Skin of body (tissue), 2 donors: ENCODE data around the gene C1R. TPM values are rescaled to one million over a fixed set of nuclear protein-coding genes. Genes with fewer than 3 reads are reported as not detected.
A peak's percentile ranks its signal among the peaks of the same experiment; 100 is the strongest.

Experiments
- DNase-seq: peaks from one replicate; lab custom pipeline; 2025; lab: John Stamatoyannopoulos, UW
- total RNA-seq: library from RNA; depleted of rRNA; stranded (reverse); fragments of >200 nt; gene quantifications from one replicate; pipeline ENCODE4 v1.2.3, GENCODE V29; 2014

Gene C1R
- 78.8 TPM for total RNA-seq

GRCh38 chr12:7092229-7092985, at the start of gene C1R:
Gene C1R (minus strand): TSS chr12:7092445. CDS start chr12:7092388, 57 bp downstream.
- DNase-seq: peak; percentile 86

- DNase-seq: no peak
Measured at GRCh38 chr12:7141351-7142005, 49.2 kb upstream of the C1R start.

- DNase-seq: no peak
Measured at GRCh38 chr12:7139200-7139599, 47.0 kb upstream of the C1R start.

DNA sequence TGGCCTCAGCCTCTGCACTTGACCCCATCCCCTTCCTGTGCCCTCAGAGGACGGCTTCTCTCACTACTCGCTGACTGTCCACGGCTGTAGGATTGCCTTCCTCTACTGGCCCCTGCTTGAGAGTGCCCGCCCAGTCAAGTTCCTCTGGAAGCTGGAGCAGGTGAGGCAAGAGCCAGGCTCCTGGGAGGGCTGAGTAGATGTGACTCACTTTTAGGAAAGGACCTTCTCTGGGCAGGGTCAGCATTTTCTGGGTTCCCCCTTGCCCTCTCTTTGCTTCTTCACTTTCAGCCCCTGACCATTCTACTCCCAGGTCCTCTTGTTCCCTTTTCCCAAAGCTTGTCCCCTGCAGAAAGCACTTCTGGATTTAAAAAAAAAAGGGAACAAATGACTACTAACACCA, 45.7 kb upstream of the C1R start:
- no peak for DNase-seq

DNA sequence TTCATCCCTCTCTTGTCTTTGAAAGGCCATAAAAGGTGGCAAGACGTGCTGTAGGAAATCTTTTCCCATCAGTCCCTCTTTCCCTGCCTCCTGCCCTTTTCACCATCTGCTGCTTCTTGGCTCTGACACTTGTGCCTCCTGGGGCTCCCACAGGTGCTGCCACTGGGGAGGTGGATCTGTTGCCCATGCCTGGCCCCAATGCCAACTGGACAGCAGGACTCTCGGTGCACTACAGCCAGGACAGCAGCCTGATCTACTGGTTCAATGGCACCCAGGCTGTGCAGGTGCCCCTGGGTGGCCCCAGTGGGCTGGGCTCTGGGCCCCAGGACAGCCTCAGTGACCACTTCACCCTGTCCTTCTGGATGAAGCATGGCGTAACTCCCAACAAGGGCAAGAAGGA, 44.4 kb upstream of the C1R start:
- no peak for DNase-seq

- DNase-seq: no peak
Measured at GRCh38 chr12:7136071-7136470, 43.8 kb upstream of the C1R start.

- no peak for DNase-seq
Measured at GRCh38 chr12:7134396-7135166, 42.3 kb upstream of the C1R start.

DNA sequence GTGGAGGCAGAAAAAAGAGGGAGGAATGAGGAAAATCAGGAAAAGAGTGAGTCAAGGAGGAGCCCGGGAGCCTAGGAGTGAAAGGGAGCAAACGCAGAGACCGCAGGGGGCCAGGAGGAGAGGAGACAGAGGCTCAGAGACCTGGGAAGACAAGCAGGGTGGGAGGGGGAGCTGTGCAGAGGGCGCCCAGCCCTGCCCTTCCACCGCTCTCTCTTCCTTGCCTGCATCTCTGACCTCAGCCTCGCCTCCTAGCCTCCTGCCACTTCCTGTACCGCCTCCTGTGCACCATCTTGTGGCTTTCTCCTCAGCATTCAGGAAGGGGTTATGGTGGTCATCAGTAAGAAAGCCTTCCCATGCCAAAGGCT, 39.2 kb upstream of the C1R start:
- no peak for DNase-seq

DNA sequence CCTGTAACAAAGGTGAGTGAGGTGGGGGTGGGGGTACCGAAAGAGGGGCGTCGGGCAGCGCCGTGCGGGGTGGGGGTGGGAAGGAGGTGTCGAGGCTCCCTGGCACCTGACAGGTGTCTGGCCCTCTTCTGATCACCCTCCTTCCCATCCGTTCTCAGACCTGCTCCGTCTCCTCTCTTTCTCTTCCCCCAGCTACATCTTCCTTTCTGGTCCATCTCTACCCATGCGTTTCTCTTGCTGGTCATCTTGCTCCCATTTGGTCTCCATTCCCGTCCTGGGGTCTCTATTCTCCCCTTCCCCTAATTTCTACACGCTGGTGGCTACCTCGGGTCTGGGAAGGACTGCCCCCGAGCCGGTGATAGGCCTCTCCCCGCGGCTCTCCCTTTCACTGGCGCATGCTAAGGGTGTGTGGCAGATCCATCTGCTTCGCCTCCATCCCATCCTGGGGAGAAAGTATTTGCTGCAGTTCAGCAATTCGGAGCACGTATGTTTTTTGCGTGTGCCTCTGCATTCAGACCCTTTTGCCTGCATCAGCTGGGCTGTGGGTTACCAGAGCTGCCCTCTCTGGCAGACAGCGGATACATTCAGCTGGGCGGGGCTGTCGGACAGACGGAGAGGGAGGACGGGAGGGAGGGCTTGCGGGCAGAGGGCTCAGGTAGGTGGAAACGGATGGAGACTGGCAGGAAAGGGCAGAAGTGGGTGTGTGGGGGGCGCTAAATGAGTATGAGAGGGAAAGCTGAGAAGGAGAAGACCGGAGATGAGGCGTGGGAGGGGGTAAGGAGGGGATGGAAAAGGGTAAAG, 38.7 kb upstream of the C1R start:
- DNase-seq: peak; percentile 17

DNA sequence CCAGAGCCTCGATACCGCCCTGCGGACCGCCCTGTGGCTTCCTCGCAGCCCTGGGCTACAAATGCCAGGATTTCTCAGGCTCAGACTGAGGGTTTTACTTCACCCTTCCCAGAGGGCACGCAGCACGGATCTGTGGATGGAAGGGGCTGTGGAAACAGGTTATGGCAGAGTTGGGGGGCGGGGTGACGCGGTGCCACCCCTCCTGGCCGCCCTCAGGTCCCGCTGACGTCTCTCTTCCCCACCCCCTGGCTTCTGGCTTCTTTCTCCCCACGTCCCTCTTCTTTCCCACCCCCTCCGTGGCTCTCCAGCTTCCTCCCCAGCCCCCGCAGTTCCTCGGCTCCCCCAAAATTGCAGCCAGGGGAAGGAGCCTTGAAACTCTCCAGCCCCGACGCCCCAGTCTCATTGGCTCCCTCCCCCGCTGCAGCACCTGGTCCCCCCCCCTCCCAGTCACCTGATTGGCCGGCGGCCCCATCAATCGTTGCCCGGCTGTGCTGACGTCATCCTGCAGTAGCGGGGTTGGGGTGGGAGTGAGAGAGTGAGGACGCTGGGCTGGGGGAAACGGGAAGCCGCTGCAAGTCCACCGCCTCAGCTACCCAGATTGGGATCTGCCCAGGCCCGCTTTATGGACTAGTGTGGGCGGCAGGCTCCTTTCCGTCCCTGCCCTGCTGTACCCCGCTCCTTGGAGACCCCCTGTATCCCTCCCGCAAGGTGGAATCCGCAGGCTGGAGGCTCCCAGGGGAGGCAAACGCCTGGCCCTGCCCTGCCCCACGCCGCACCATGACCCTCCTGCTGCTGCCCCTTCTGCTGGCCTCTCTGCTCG, 37.8 kb upstream of the C1R start, which contains the start of gene CLSTN3:
CLSTN3 (plus strand) TSS at position 500 of the 820 bp plus-strand sequence; CDS start at position 778, 278 bp downstream.
- peak; percentile 65 for DNase-seq

DNA sequence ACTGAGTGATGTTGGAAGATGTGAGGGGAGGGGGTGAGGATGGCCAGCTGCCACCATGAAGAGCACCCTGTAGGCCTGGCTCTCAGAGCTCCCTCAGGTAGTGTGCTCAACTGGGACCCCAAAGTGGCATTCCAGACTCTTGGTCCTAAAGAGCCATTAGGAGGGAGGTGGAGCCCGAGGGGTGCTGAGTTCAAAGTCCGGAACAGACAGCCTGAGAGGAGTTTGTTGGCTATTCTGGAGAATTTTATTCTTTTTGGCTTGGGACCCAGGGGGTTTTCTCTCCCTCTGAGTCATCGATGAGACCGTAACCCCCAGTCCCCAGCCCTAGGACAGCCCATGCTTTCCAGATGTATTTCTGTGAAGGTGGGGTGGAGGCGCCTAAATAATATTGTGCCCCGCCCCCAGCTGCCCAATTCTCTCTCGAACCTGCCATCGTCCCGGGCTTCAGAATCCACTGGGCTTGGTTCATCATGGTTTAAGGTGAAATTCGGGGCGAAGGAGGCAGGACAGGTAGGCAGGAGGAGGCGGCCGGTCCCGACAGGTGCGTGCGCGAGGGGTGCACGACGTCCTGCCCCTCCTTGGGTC, 37.1 kb upstream of the C1R start:
- DNase-seq: no peak

DNA sequence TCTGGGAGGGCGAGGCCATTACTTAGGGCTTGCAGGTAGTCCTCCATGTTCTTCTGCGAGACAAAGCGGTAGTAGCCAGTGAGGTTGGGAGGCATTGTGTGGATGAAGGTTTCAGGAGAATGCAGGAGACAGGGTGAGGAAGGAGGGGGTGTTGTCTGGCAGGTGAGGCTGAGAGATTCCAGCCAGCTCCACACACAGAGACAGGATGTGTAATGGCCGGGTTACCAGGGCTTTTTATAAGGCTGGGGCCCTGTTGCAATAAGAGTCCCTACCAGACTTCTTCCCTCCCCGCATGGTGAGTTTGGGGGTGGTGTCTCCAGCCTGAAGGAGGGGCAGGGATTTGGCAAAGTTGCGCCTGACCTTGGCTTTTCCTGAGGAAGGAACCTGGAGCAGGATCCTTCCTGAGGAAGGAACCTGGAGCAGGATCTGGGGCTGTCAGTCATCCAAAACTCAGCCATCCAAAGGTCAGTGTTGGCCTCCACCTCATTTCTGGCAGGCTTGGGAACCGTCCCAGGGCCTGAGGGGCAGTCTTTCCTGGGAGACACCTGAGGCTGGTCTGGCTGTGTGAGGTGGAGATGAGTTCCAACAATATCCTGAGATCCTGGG, 36.5 kb upstream of the C1R start, which contains the start of gene RBP5:
RBP5 (minus strand) TSS at position 209 of the 606 bp plus-strand sequence; CDS start at position 95, 114 bp downstream.
- DNase-seq: no peak

GRCh38 chr12:7127916-7128626, 35.8 kb upstream of the C1R start:
- DNase-seq: no peak

DNA sequence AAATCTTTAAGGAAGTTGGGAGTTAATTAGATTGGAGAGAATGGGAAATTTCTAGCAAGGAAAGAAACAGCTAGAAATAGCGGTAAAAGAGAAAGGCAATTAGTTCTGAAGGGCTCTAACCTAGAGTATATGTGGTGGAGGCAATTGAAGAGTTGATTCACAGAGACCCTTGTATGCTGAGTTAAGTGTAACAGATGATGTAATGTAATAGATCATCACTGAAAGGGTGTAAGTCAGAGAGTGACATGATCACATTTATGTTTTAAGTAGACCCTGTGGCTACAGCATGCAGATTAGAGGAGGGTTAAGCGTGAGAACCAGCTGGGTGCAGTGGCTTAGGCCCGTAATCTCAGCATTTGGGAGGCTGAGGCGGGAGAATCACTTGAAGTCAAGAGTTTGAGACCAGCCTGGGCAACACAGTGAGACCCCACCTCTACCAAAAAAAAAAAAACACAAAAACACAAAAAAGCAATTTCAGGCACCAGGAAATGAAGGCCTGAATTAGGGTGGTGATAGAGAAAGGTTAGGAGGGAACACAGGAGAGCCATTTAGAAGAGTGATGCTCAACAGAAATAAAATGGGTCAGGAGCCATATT, 33.5 kb upstream of the C1R start:
- DNase-seq: no peak

GRCh38 chr12:7123806-7124522, 31.7 kb upstream of the C1R start:
- peak; percentile 5 for DNase-seq

- DNase-seq: peak; percentile 58
Measured at GRCh38 chr12:7122811-7123769, 30.8 kb upstream of the C1R start.

DNA sequence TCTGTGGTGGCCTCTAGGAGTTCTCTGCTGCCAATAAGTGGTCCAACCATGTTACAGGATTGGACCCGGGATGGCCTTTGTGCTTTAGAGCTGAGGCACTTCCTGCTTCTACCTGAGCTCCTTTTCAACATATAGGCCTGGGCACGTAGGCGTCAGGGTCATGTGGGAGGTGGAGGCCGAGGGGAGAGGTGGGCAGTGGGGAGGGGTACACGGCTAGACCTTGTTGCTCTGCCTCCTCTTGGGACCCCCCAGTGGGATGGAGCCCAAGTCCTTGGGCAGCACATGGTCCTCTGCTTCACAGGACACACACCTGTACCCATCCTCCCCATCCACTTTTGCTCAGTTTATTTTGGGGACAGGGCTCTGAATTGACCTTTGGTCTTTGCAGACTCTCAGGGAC, 29.1 kb upstream of the C1R start:
- DNase-seq: no peak
